Progenitor cell of endocrine pancreas (in vitro differentiated cells): ENCODE results near the gene LRRC8A. TPM values are rescaled to one million over a fixed set of nuclear protein-coding genes. Genes with fewer than 3 reads are reported as not detected.

Experiments used
- DNase-seq: peaks from one replicate; pipeline ENCODE4 v3.0.0; 2021; ENCODE audit warnings: low spot score; ENCODE audit not compliant: unreplicated experiment
- H3K27ac Mint-ChIP-seq: 2 replicates; pipeline ENCODE4 v1.8.0; 2021; ENCODE audit warnings: mild to moderate bottlenecking, moderate library complexity, mixed read lengths
- H3K27me3 Mint-ChIP-seq: 2 replicates; pipeline ENCODE4 v1.8.0; 2021; ENCODE audit warnings: mixed read lengths
- H3K36me3 Mint-ChIP-seq: 2 replicates; pipeline ENCODE4 v1.8.0; 2022; ENCODE audit warnings: mixed read lengths; ENCODE audit not compliant: insufficient read depth
- H3K4me1 Mint-ChIP-seq: 2 replicates; pipeline ENCODE4 v1.8.0; 2021; ENCODE audit warnings: low read depth, mixed read lengths
- H3K4me3 Mint-ChIP-seq: 2 replicates; pipeline ENCODE4 v1.8.0; 2021; ENCODE audit warnings: low read depth, mild to moderate bottlenecking, moderate library complexity, mixed read lengths
- H3K9me3 Mint-ChIP-seq: 2 replicates; pipeline ENCODE4 v1.8.0; 2021; ENCODE audit warnings: low read depth, mixed read lengths
- CTCF ChIP-seq: fragments of 200-600 bp; sonication (generic); IDR thresholded peaks from one replicate; pipeline ENCODE4 v1.5.0; 2021; ENCODE audit warnings: antibody characterized with exemption, mild to moderate bottlenecking; ENCODE audit not compliant: unreplicated experiment
- total RNA-seq: library from RNA; stranded (reverse); gene quantifications from 2 replicates; pipeline ENCODE4 v1.2.1, GENCODE V29; 2021

Gene LRRC8A
- total RNA-seq, 1 donor from 2014 or later, result 38.2 TPM

- no peak for TF ChIP-seq CTCF
- peaks cover 6% of the 10 kb centered on the region for H3K36me3 Mint-ChIP-seq
- H3K27ac Mint-ChIP-seq, result peak overlapping the region; percentile 62
- no peak overlapping the region for H3K4me3 Mint-ChIP-seq
- no peak for DNase-seq
- H3K27me3 Mint-ChIP-seq, result no peaks in the 10 kb centered on the region
- no peaks in the 10 kb centered on the region for H3K4me1 Mint-ChIP-seq
- H3K9me3 Mint-ChIP-seq, result no peaks in the 10 kb centered on the region
Observed at GRCh38 chr9:128899566-128900322, 17.8 kb downstream of the LRRC8A start.

- no peak for TF ChIP-seq CTCF
- H3K27ac Mint-ChIP-seq, result no peak overlapping the region
- H3K27me3 Mint-ChIP-seq, result no peaks in the 10 kb centered on the region
- DNase-seq, result no peak
- no peaks in the 10 kb centered on the region for H3K4me1 Mint-ChIP-seq
- no peak overlapping the region for H3K4me3 Mint-ChIP-seq
- peaks cover 4% of the 10 kb centered on the region for H3K36me3 Mint-ChIP-seq
- H3K9me3 Mint-ChIP-seq, result no peaks in the 10 kb centered on the region
Observed at GRCh38 chr9:128901379-128901778, 19.4 kb downstream of the LRRC8A start.

- no peaks in the 10 kb centered on the region for H3K27me3 Mint-ChIP-seq
- no peak for TF ChIP-seq CTCF
Observed at GRCh38 chr9:128901822-128902221, 19.9 kb downstream of the LRRC8A start.

GRCh38 chr9:128902351-128903078 is 20.6 kb downstream of the LRRC8A start:
- H3K27me3 Mint-ChIP-seq, result no peaks in the 10 kb centered on the region
- DNase-seq, result no peak
- no peak overlapping the region for H3K4me3 Mint-ChIP-seq
- H3K27ac Mint-ChIP-seq, result no peak overlapping the region
- TF ChIP-seq CTCF, result no peak
- H3K4me1 Mint-ChIP-seq, result no peaks in the 10 kb centered on the region
- H3K36me3 Mint-ChIP-seq, result peaks cover 4% of the 10 kb centered on the region
- H3K9me3 Mint-ChIP-seq, result no peaks in the 10 kb centered on the region

More at GRCh38 chr9:128901822-128902221, 19.9 kb downstream of the LRRC8A start:
- Mint-ChIP-seq H3K4me1 (no peaks in the 10 kb centered on the region), H3K9me3 (no peaks in the 10 kb centered on the region), H3K36me3 (peaks cover 5% of the 10 kb centered on the region), H3K4me3 (no peak overlapping the region), H3K27ac (no peak overlapping the region)
- no peak for DNase-seq

- peaks cover 6% of the 10 kb centered on the region for H3K36me3 Mint-ChIP-seq
- H3K27me3 Mint-ChIP-seq, result no peaks in the 10 kb centered on the region
- no peaks in the 10 kb centered on the region for H3K9me3 Mint-ChIP-seq
- TF ChIP-seq CTCF, result no peak
- no peak overlapping the region for H3K4me3 Mint-ChIP-seq
- H3K4me1 Mint-ChIP-seq, result no peaks in the 10 kb centered on the region
- no peak for DNase-seq
- no peak overlapping the region for H3K27ac Mint-ChIP-seq
Observed at GRCh38 chr9:128903079-128903461, 21.1 kb downstream of the LRRC8A start.
